ENCODE measurements around the gene CLPTM1L. TPM values are rescaled to one million over a fixed set of nuclear protein-coding genes. Genes with fewer than 3 reads are reported as not detected.

The CLPTM1L gene
- total RNA-seq, 1 donor from 2014 or later, result 131 TPM

GRCh38 chr5:1322955-1323802, 21.7 kb downstream of the CLPTM1L start:
- peaks cover under 1% of the 10 kb centered on the region for H3K9me3 ChIP-seq (ENCODE audit: insufficient read depth, low read depth, low read length)
- H3K36me3 Mint-ChIP-seq (ENCODE audit: low read depth, unreplicated experiment), result peaks cover 47% of the 10 kb centered on the region
- H3K9me3 Mint-ChIP-seq (ENCODE audit: unreplicated experiment), result peaks cover 23% of the 10 kb centered on the region
- H3K27ac Mint-ChIP-seq (ENCODE audit: unreplicated experiment), result no peak overlapping the region
- H3K4me2 ChIP-seq (ENCODE audit: low read length), result no peak overlapping the region
- no peak for TF ChIP-seq EZH2 (IDR thresholded peaks at IDR 0.05; ENCODE audit: insufficient read depth, low read length)
- no peak for TF ChIP-seq CTCF (IDR thresholded peaks at IDR 0.05; ENCODE audit: insufficient read depth, low read depth, low read length)
- H3K4me3 ChIP-seq (ENCODE audit: insufficient read depth, low read depth, low read length), result no peak overlapping the region
- H3K4me3 Mint-ChIP-seq (ENCODE audit: unreplicated experiment), result no peak overlapping the region
- H3K27ac ChIP-seq (ENCODE audit: low read depth, low read length), result no peak overlapping the region
- no peak overlapping the region for H3K9ac ChIP-seq (ENCODE audit: low read length)
- no peaks in the 10 kb centered on the region for H3K4me1 ChIP-seq (ENCODE audit: insufficient read depth, low read length)
- H4K20me1 ChIP-seq (ENCODE audit: insufficient read depth, low read length), result peaks cover 23% of the 10 kb centered on the region
- no peak overlapping the region for H2AFZ ChIP-seq (ENCODE audit: low read depth, low read length)
- DNase-seq (ENCODE audit: low read depth) (no peak), FAIRE-seq (no peak)
- H3K4me1 Mint-ChIP-seq (ENCODE audit: low read depth, unreplicated experiment), result peaks cover 12% of the 10 kb centered on the region
- H3K36me3 ChIP-seq (ENCODE audit: insufficient read depth, low read length), result peaks cover 19% of the 10 kb centered on the region
- H3K27me3 Mint-ChIP-seq (ENCODE audit: low read depth, unreplicated experiment), result no peaks in the 10 kb centered on the region
- no peaks in the 10 kb centered on the region for H3K27me3 ChIP-seq (ENCODE audit: insufficient read depth, low read length)
- no peaks in the 10 kb centered on the region for H3K79me2 ChIP-seq (ENCODE audit: insufficient read depth, low read length)

- H3K27me3 Mint-ChIP-seq (ENCODE audit: low read depth, unreplicated experiment), result no peaks in the 10 kb centered on the region
- H3K27ac Mint-ChIP-seq (ENCODE audit: unreplicated experiment), result no peak overlapping the region
- H3K27me3 ChIP-seq (ENCODE audit: insufficient read depth, low read length), result no peaks in the 10 kb centered on the region
- peaks cover 18% of the 10 kb centered on the region for H4K20me1 ChIP-seq (ENCODE audit: insufficient read depth, low read length)
- no peak overlapping the region for H3K4me3 Mint-ChIP-seq (ENCODE audit: unreplicated experiment)
- no peaks in the 10 kb centered on the region for H3K4me1 ChIP-seq (ENCODE audit: insufficient read depth, low read length)
- H3K36me3 Mint-ChIP-seq (ENCODE audit: low read depth, unreplicated experiment), result peaks cover 49% of the 10 kb centered on the region
- H3K4me1 Mint-ChIP-seq (ENCODE audit: low read depth, unreplicated experiment), result peaks cover 8% of the 10 kb centered on the region
- no peak for TF ChIP-seq CTCF (IDR thresholded peaks at IDR 0.05; ENCODE audit: insufficient read depth, low read depth, low read length)
- TF ChIP-seq EZH2 (IDR thresholded peaks at IDR 0.05; ENCODE audit: insufficient read depth, low read length), result no peak
- peaks cover 18% of the 10 kb centered on the region for H3K9me3 Mint-ChIP-seq (ENCODE audit: unreplicated experiment)
- no peak overlapping the region for H3K27ac ChIP-seq (ENCODE audit: low read depth, low read length)
- H3K36me3 ChIP-seq (ENCODE audit: insufficient read depth, low read length), result peaks cover 21% of the 10 kb centered on the region
- no peak overlapping the region for H3K9ac ChIP-seq (ENCODE audit: low read length)
- H3K4me2 ChIP-seq (ENCODE audit: low read length), result no peak overlapping the region
- no peak overlapping the region for H3K4me3 ChIP-seq (ENCODE audit: insufficient read depth, low read depth, low read length)
- no peak overlapping the region for H2AFZ ChIP-seq (ENCODE audit: low read depth, low read length)
- no peaks in the 10 kb centered on the region for H3K9me3 ChIP-seq (ENCODE audit: insufficient read depth, low read depth, low read length)
- FAIRE-seq (no peak), DNase-seq (ENCODE audit: low read depth) (no peak)
- no peaks in the 10 kb centered on the region for H3K79me2 ChIP-seq (ENCODE audit: insufficient read depth, low read length)
These were observed 22.6 kb downstream of the CLPTM1L start for GRCh38 chr5:1322036-1322900.

Data from astrocyte (in vitro differentiated cells and primary cell).